ENCODE results near the gene ATP6V0A4. TPM values are rescaled to one million over a fixed set of nuclear protein-coding genes. Genes with fewer than 3 reads are reported as not detected.
"Not testable (repeated sequence)": the region's sequence is repeated elsewhere in the genome, so short reads cannot be mapped to it uniquely, and the experiment has no call there.

ATP6V0A4 gene
- total and polyA plus RNA-seq, 4 experiments from 2014 or later: not detected

DNA sequence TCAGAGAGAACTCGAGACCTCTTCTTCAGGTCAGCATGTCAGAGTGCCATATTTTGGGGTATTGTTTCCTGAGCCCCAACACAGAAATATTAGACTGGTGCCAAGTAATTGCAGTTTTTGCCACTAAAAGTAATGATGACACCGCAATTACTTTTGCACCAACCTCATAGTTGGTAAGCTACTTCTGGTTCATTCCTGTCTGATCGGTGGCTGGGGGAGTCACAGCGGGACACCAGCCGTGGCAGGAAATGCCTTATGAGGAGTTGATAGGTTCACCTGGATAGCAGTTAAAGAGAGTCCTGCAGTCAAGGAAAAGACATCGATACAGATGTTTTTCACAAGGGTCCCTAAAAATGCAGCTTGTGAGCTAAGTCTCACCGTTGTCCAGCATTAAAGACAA is 23.9 kb upstream of the ATP6V0A4 start:
- Histone ChIP-seq H3K27me3 (ENCODE audit: insufficient read depth, low read length) (no peaks in the 10 kb centered on the region), H3K36me3 (ENCODE audit: insufficient read depth, low read length) (no peaks in the 10 kb centered on the region), H3K9me3 (ENCODE audit: control insufficient read depth in 1 of 2, low read length in 2 of 2) (no peaks in the 10 kb centered on the region), H3K27ac (ENCODE audit: low read depth, low read length) (no peak overlapping the region), H3K4me3 (ENCODE audit: low read length in 2 of 2) (no peak overlapping the region), H3K4me1 (ENCODE audit: insufficient read depth, low read length) (no peaks in the 10 kb centered on the region)
- CTCF ChIA-PET (ENCODE audit: partially characterized antibody): no interaction called here
- Mint-ChIP-seq H3K27me3 (peaks cover 1 to 3% of the 10 kb centered on the region in 2 donors), H3K9me3 (peaks cover 0 to 6% (median 0%) of the 10 kb centered on the region in 8 donors), H3K36me3 (no peaks in the 10 kb centered on the region), H3K4me3 (no peak overlapping the region), H3K27ac (no peak overlapping the region), H3K4me1 (peaks cover 0 to 6% (median 4%) of the 10 kb centered on the region in 4 donors)
- no peak for DNase-seq
- intact Hi-C loops (cut with micrococcal nuclease): no loop called here
- POLR2A ChIA-PET (ENCODE audit: partially characterized antibody): no interaction called here

- CTCF ChIA-PET (ENCODE audit: partially characterized antibody): interaction anchor here (0.6 kb wide), 2 partner anchors 17 to 26 kb away, joined by 3 read pairs; no protein-coding TSS in a partner anchor
- no peak overlapping the region for H3K4me3 ChIP-seq (ENCODE audit: low read length in 2 of 2)
- DNase-seq: no peak
- no peaks in the 10 kb centered on the region for H3K27me3 ChIP-seq (ENCODE audit: insufficient read depth, low read length)
- H3K4me1 Mint-ChIP-seq: no peaks in the 10 kb centered on the region
- intact Hi-C loops (cut with micrococcal nuclease): no loop called here
- no peaks in the 10 kb centered on the region for H3K27me3 Mint-ChIP-seq
- H3K27ac Mint-ChIP-seq: no peak overlapping the region
- H3K4me1 ChIP-seq (ENCODE audit: insufficient read depth, low read length): no peaks in the 10 kb centered on the region
- no peaks in the 10 kb centered on the region for H3K36me3 Mint-ChIP-seq
- H3K9me3 Mint-ChIP-seq: no peaks in the 10 kb centered on the region
- H3K27ac ChIP-seq (ENCODE audit: low read depth, low read length): no peak overlapping the region
- no peaks in the 10 kb centered on the region for H3K36me3 ChIP-seq (ENCODE audit: insufficient read depth, low read length)
- H3K4me3 Mint-ChIP-seq: no peak overlapping the region
- H3K9me3 ChIP-seq (ENCODE audit: control insufficient read depth in 1 of 2, low read length in 2 of 2): no peaks in the 10 kb centered on the region
- POLR2A ChIA-PET (ENCODE audit: partially characterized antibody): no interaction called here
These were observed 21.6 kb upstream of the ATP6V0A4 start for GRCh38 chr7:138819625-138820024.

DNA sequence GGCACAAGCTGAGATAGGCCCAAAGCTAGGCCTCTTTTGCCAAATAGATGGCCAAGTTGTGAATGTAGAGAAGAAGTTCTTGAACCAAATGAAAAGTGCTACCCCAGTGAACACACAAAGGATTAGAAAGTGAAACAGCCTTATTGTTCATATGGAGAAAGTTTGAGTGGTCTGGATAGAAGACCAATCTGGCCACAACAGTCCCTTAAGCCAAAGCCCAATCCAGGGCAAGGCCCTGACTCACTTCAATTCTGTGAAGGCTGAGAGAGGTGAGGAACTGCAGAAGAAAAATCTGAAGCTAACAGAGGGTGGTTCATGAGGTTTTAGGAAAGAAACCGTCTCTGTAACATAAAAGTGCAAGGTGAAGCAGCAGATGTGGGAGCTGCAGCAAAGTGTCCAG is 18.7 kb upstream of the ATP6V0A4 start:
- H3K4me3 ChIP-seq (ENCODE audit: low read length in 2 of 2): no peak overlapping the region
- no peaks in the 10 kb centered on the region for H3K36me3 ChIP-seq (ENCODE audit: insufficient read depth, low read length)
- intact Hi-C loops (cut with micrococcal nuclease): no loop called here
- ChIA-PET POLR2A (ENCODE audit: partially characterized antibody) (no interaction called here), CTCF (ENCODE audit: partially characterized antibody) (no interaction called here)
- no peaks in the 10 kb centered on the region for H3K27me3 Mint-ChIP-seq
- no peaks in the 10 kb centered on the region for H3K4me1 Mint-ChIP-seq
- DNase-seq: no peak
- H3K27ac ChIP-seq (ENCODE audit: low read depth, low read length): no peak overlapping the region
- H3K9me3 ChIP-seq (ENCODE audit: control insufficient read depth in 1 of 2, low read length in 2 of 2): no peaks in the 10 kb centered on the region
- no peak overlapping the region for H3K27ac Mint-ChIP-seq
- no peaks in the 10 kb centered on the region for H3K4me1 ChIP-seq (ENCODE audit: insufficient read depth, low read length)
- H3K36me3 Mint-ChIP-seq: no peaks in the 10 kb centered on the region
- H3K9me3 Mint-ChIP-seq: no peaks in the 10 kb centered on the region
- H3K27me3 ChIP-seq (ENCODE audit: insufficient read depth, low read length): no peaks in the 10 kb centered on the region
- no peak overlapping the region for H3K4me3 Mint-ChIP-seq

DNA sequence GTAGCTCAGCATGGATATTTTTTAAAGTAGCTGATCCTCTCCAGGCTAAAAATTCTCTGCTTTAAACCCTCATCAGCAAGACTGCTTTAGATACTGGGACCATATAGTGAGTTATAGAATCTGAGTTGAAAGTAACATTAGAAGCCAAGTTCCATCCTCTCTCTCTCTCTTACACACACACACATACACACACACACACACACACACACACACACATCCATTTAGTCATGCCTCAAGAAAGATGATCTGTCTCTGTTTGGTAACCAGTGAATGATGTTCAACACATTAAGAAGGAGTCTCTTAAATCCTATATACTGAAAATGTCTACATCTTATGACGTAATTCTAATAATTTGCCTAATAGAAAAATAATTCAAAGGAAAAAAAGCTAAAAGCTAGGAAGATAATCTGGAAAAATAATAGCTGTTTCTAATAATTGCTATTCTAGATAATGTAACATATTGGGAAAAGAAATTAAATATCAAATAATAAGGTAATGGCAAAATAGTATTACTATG is 16.9 kb upstream of the ATP6V0A4 start:
- DNase-seq: no peak
- no peaks in the 10 kb centered on the region for H3K9me3 ChIP-seq (ENCODE audit: control insufficient read depth in 1 of 2, low read length in 2 of 2)
- Mint-ChIP-seq H3K4me1 (no peaks in the 10 kb centered on the region), H3K36me3 (no peaks in the 10 kb centered on the region), H3K27ac (no peak overlapping the region), H3K4me3 (no peak overlapping the region), H3K27me3 (no peaks in the 10 kb centered on the region), H3K9me3 (no peaks in the 10 kb centered on the region)
- H3K4me3 ChIP-seq (ENCODE audit: low read length in 2 of 2): no peak overlapping the region
- CTCF ChIA-PET (ENCODE audit: partially characterized antibody): no interaction called here
- POLR2A ChIA-PET (ENCODE audit: partially characterized antibody): no interaction called here
- intact Hi-C loops (cut with micrococcal nuclease): no loop called here
- H3K36me3 ChIP-seq (ENCODE audit: insufficient read depth, low read length): no peaks in the 10 kb centered on the region
- H3K4me1 ChIP-seq (ENCODE audit: insufficient read depth, low read length): no peaks in the 10 kb centered on the region
- no peaks in the 10 kb centered on the region for H3K27me3 ChIP-seq (ENCODE audit: insufficient read depth, low read length)
- H3K27ac ChIP-seq (ENCODE audit: low read depth, low read length): no peak overlapping the region

DNA sequence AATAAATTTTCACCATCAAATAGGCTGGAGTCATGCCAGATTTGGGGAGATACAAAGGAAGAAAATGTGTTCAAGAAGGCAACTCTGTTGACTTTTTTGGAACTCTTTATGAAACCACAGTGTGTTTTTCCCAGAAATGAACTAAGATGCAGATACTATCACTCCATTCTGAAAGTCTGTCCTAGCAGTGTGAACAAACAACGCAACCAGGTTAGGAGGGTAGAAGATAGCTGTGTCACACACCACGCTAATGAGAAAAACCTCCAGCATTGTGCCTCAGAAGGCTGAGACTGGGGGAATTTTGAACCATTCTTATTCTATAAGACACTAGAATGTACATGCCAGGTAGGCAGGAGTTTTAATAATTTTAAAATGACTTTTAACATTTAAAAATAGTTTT is 15.9 kb upstream of the ATP6V0A4 start:
- no peaks in the 10 kb centered on the region for H3K27me3 Mint-ChIP-seq
- POLR2A ChIA-PET (ENCODE audit: partially characterized antibody): no interaction called here
- no peaks in the 10 kb centered on the region for H3K4me1 Mint-ChIP-seq
- no peak overlapping the region for H3K4me3 Mint-ChIP-seq
- no peak overlapping the region for H3K27ac ChIP-seq (ENCODE audit: low read depth, low read length)
- no peaks in the 10 kb centered on the region for H3K36me3 ChIP-seq (ENCODE audit: insufficient read depth, low read length)
- H3K36me3 Mint-ChIP-seq: no peaks in the 10 kb centered on the region
- no peaks in the 10 kb centered on the region for H3K27me3 ChIP-seq (ENCODE audit: insufficient read depth, low read length)
- H3K4me1 ChIP-seq (ENCODE audit: insufficient read depth, low read length): no peaks in the 10 kb centered on the region
- intact Hi-C loops (cut with micrococcal nuclease): no loop called here
- no peak overlapping the region for H3K27ac Mint-ChIP-seq
- H3K9me3 ChIP-seq (ENCODE audit: control insufficient read depth in 1 of 2, low read length in 2 of 2): no peaks in the 10 kb centered on the region
- DNase-seq: no peak
- CTCF ChIA-PET (ENCODE audit: partially characterized antibody): no interaction called here
- H3K9me3 Mint-ChIP-seq: peaks cover 0 to under 1% (median 0%) of the 10 kb centered on the region in 8 donors
- H3K4me3 ChIP-seq (ENCODE audit: low read length in 2 of 2): no peak overlapping the region

- H3K9me3 Mint-ChIP-seq; H3K27ac ChIP-seq (ENCODE audit: low read depth, low read length); H3K4me3 Mint-ChIP-seq; CTCF ChIA-PET (ENCODE audit: partially characterized antibody); H3K9me3 ChIP-seq (ENCODE audit: control insufficient read depth in 1 of 2, low read length in 2 of 2); H3K27me3 ChIP-seq (ENCODE audit: insufficient read depth, low read length); H3K27me3 Mint-ChIP-seq; H3K4me3 ChIP-seq (ENCODE audit: low read length in 2 of 2); H3K4me1 Mint-ChIP-seq; DNase-seq; POLR2A ChIA-PET (ENCODE audit: partially characterized antibody); H3K36me3 ChIP-seq (ENCODE audit: insufficient read depth, low read length); intact Hi-C loops (cut with micrococcal nuclease); H3K27ac Mint-ChIP-seq; H3K4me1 ChIP-seq (ENCODE audit: insufficient read depth, low read length); H3K36me3 Mint-ChIP-seq: not testable (repeated sequence)
These were observed 13.3 kb upstream of the ATP6V0A4 start for GRCh38 chr7:138811327-138811726.

GRCh38 chr7:138809346-138809745 is 11.3 kb upstream of the ATP6V0A4 start:
- POLR2A ChIA-PET (ENCODE audit: partially characterized antibody): no interaction called here
- Mint-ChIP-seq H3K36me3 (peaks cover 0 to 6% of the 10 kb centered on the region in 2 donors), H3K4me1 (no peaks in the 10 kb centered on the region), H3K9me3 (peaks cover 0 to 5% (median 0%) of the 10 kb centered on the region in 8 donors), H3K27me3 (no peaks in the 10 kb centered on the region), H3K4me3 (no peak overlapping the region), H3K27ac (no peak overlapping the region)
- Histone ChIP-seq H3K27ac (ENCODE audit: low read depth, low read length) (no peak overlapping the region), H3K4me1 (ENCODE audit: insufficient read depth, low read length) (no peaks in the 10 kb centered on the region), H3K9me3 (ENCODE audit: control insufficient read depth in 1 of 2, low read length in 2 of 2) (no peaks in the 10 kb centered on the region), H3K27me3 (ENCODE audit: insufficient read depth, low read length) (no peaks in the 10 kb centered on the region), H3K4me3 (ENCODE audit: low read length in 2 of 2) (no peak overlapping the region), H3K36me3 (ENCODE audit: insufficient read depth, low read length) (no peaks in the 10 kb centered on the region)
- CTCF ChIA-PET (ENCODE audit: partially characterized antibody): no interaction called here
- no peak for DNase-seq
- intact Hi-C loops (cut with micrococcal nuclease): no loop called here

GRCh38 chr7:138804618-138805017 is 6.6 kb upstream of the ATP6V0A4 start:
- no peak overlapping the region for H3K27ac ChIP-seq (ENCODE audit: low read depth, low read length)
- intact Hi-C loops (cut with micrococcal nuclease): no loop called here

More at GRCh38 chr7:138804618-138805017, 6.6 kb upstream of the ATP6V0A4 start:
- Histone ChIP-seq H3K4me3 (ENCODE audit: low read length in 2 of 2) (no peak overlapping the region), H3K4me1 (ENCODE audit: insufficient read depth, low read length) (no peaks in the 10 kb centered on the region), H3K9me3 (ENCODE audit: control insufficient read depth in 1 of 2, low read length in 2 of 2) (no peaks in the 10 kb centered on the region), H3K36me3 (ENCODE audit: insufficient read depth, low read length) (no peaks in the 10 kb centered on the region), H3K27me3 (ENCODE audit: insufficient read depth, low read length) (no peaks in the 10 kb centered on the region)
- Mint-ChIP-seq H3K4me3 (no peak overlapping the region), H3K36me3 (peaks cover 0 to 6% of the 10 kb centered on the region in 2 donors), H3K9me3 (peaks cover 0 to 5% (median under 1%) of the 10 kb centered on the region in 8 donors), H3K27me3 (peaks cover 0 to 1% of the 10 kb centered on the region in 2 donors), H3K27ac (no peak overlapping the region), H3K4me1 (no peaks in the 10 kb centered on the region)
- ChIA-PET CTCF (ENCODE audit: partially characterized antibody) (no interaction called here), POLR2A (ENCODE audit: partially characterized antibody) (no interaction called here)
- no peak for DNase-seq
